ENCODE results near the gene ZBTB17.
"Not testable (repeated sequence)": the region's sequence is repeated elsewhere in the genome, so short reads cannot be mapped to it uniquely, and the experiment has no call there.

Gene ZBTB17

GRCh38 chr1:15975805-15976680 is at the start of gene ZBTB17:
ZBTB17 (minus strand) TSS chr1:15976101; CDS start chr1:15948495, 27,606 bp downstream.
- TF ChIP-seq, protein P1, sequence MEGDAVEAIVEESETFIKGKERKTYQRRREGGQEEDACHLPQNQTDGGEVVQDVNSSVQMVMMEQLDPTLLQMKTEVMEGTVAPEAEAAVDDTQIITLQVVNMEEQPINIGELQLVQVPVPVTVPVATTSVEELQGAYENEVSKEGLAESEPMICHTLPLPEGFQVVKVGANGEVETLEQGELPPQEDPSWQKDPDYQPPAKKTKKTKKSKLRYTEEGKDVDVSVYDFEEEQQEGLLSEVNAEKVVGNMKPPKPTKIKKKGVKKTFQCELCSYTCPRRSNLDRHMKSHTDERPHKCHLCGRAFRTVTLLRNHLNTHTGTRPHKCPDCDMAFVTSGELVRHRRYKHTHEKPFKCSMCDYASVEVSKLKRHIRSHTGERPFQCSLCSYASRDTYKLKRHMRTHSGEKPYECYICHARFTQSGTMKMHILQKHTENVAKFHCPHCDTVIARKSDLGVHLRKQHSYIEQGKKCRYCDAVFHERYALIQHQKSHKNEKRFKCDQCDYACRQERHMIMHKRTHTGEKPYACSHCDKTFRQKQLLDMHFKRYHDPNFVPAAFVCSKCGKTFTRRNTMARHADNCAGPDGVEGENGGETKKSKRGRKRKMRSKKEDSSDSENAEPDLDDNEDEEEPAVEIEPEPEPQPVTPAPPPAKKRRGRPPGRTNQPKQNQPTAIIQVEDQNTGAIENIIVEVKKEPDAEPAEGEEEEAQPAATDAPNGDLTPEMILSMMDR (IDR thresholded peaks at IDR 0.05; ENCODE audit: control insufficient read depth, extremely low read depth, insufficient read depth): no peak
- DNase-seq (ENCODE audit: low read depth): peak; percentile 56
- peak within 1 kb of the TSS; percentile 62 for H3K4me3 ChIP-seq (ENCODE audit: low read depth, low read length)

- no peak for DNase-seq (ENCODE audit: low read depth)
- TF ChIP-seq, protein P1 (IDR thresholded peaks at IDR 0.05; ENCODE audit: control insufficient read depth, extremely low read depth, insufficient read depth): no peak
- H3K4me3 ChIP-seq (ENCODE audit: low read depth, low read length): no peak overlapping the region
Measured at GRCh38 chr1:16023050-16023653, 47.3 kb upstream of the ZBTB17 start.

DNA sequence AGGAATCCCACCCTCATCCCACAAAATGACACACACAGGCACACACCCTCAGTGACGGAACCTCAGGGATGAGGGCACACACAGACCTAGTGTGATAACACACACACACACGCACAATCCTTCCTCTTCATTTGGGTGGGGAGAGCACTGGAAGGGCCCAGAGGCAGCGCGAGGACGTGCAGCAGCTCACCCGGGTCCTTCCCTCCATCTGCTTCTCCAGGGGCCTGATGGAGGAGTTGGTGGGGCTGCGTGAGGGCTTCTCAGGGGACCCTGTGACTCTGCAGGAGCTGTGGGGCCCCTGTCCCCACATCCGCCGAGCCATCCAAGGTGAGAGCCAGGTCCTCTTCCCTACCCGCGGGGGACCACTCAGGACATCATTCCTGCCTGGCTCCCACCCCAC is 46.5 kb upstream of the ZBTB17 start:
- no peak for DNase-seq (ENCODE audit: low read depth)
- TF ChIP-seq, protein P1 (IDR thresholded peaks at IDR 0.05; ENCODE audit: control insufficient read depth, extremely low read depth, insufficient read depth): no peak
- H3K4me3 ChIP-seq (ENCODE audit: low read depth, low read length): no peak overlapping the region

GRCh38 chr1:16021681-16022080 is 45.8 kb upstream of the ZBTB17 start, which contains the start of gene CLCNKA:
CLCNKA (plus strand) TSS chr1:16022036; CDS start chr1:16022620, 584 bp downstream.
- no peak for DNase-seq (ENCODE audit: low read depth)
- TF ChIP-seq, protein P1 (IDR thresholded peaks at IDR 0.05; ENCODE audit: control insufficient read depth, extremely low read depth, insufficient read depth): no peak
- H3K4me3 ChIP-seq (ENCODE audit: low read depth, low read length): no peak within 1 kb of the TSS

- DNase-seq (ENCODE audit: low read depth); H3K4me3 ChIP-seq (ENCODE audit: low read depth, low read length): not testable (repeated sequence)
Measured at GRCh38 chr1:16020878-16021277, 45.0 kb upstream of the ZBTB17 start.

DNA sequence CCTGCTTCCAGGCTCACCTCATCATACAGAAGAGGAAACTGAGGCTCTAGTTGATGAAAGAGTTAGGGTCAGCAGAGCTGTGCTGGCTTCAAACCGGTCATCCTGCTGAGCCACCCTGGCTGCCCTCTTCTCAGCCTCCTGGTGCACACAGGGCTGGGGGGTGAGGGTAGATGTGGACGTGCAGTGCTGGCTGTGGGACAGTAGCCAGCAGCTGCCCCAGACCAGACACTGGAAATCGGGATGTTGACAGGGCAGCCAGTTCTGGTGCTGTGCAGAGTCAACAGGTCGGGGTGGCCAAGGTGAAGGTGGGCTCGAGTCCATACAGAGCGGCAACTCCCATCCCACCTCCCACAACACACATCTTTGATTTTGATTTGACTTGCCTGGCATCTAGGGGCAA is 44.4 kb upstream of the ZBTB17 start:
- no peak for DNase-seq (ENCODE audit: low read depth)
- H3K4me3 ChIP-seq (ENCODE audit: low read depth, low read length): no peak overlapping the region
- TF ChIP-seq, protein P1 (IDR thresholded peaks at IDR 0.05; ENCODE audit: control insufficient read depth, extremely low read depth, insufficient read depth): no peak

GRCh38 chr1:16019644-16020277 is 43.9 kb upstream of the ZBTB17 start:
- no peak for DNase-seq (ENCODE audit: low read depth)
- TF ChIP-seq, protein P1 (IDR thresholded peaks at IDR 0.05; ENCODE audit: control insufficient read depth, extremely low read depth, insufficient read depth): no peak
- H3K4me3 ChIP-seq (ENCODE audit: low read depth, low read length): no peak overlapping the region

All from LNCaP clone FGC (cell line).